ENCODE results near the gene GNAS.

GNAS gene

DNA sequence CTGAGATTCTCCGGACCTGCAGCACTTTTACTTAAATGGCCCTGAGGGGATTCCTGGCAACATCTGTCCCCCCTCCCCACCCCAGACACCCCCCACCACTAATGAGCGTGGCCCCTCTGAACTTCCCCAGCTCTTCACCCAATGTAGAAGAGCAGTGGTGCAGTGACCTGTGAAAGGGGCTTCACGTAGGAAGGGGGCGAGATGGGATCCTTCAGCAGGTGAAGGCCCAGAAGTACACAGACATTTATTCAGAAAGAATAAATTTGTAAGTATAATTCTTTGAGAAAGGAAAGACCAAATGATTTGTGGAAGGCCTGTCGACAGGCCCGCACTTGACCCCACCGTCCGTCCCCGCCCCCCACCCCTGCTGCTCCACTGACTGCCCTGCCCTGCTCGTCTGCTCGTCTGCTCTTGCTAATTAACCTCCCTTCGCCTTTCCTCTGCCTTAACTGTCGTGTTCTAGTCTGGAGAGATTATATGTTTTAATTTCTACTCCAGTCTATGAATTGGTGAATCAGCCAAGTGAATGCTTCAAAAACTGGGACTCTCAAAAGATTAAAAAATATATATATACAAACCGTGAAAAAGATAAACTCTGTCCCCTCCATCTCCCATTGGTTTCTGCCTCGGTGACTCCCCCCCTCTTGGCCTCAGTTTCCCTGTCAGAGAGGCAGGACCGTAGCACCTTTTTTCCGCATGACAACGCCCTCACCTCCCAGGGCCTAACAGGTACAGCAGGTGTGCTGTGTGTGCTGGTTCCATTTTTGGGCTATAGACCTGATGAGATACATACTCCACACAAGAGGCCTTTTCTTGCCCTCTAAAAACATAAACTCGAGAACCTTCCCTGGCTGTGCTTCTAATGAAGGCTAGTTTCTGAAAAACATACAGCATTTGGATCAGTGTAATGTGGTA, 49.2 kb downstream of the GNAS start:
- no peak for DNase-seq

DNA sequence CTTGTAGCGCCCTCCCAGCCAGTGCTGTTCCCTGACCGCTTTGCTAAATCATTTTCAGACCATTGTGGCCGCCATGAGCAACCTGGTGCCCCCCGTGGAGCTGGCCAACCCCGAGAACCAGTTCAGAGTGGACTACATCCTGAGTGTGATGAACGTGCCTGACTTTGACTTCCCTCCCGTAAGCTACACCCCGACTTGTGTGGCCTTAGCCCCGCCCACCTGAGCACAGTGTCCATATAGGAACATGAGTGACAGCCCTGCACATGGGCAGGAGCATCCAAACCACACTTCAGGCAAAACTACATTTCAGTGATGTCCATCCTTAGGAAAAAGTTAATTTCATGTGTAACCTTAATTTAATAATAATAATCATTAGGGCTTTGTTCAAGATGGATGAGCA, 51.1 kb downstream of the GNAS start:
- DNase-seq = no peak

DNA sequence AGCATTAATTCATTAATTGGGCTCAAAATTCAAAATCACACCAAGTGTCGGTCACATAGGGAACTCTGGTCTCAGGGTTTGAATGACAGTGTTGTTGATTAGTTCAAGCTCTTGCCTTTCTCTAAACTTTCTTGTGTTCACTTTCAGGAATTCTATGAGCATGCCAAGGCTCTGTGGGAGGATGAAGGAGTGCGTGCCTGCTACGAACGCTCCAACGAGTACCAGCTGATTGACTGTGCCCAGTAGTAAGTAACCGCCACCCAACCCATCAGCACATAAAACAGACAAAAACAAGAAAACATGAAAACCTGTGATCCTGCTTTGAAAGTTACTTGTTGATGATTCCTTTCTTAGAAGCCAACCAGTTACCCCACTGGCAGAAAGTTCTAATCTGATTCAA, 52.7 kb downstream of the GNAS start:
- no peak for DNase-seq

DNA sequence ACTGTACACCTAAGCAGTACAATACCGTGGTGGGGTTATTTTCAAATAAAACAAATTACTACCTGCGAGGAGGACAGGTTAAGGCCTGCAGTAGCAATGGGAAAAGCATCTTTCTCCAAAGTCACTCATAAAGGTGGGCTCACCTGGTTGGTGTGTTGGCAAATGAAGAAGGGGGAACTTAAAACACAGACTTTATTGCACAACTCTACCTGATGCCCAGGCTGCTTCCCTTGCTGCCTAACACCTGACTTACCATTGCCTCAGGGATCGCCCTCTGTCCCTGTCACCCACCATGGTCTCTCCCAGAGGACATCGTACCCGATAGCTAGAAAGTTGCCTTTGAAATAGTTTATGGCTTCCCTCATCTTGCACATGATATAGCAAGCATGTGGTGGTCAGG, 53.6 kb downstream of the GNAS start:
- no peak for DNase-seq

DNA sequence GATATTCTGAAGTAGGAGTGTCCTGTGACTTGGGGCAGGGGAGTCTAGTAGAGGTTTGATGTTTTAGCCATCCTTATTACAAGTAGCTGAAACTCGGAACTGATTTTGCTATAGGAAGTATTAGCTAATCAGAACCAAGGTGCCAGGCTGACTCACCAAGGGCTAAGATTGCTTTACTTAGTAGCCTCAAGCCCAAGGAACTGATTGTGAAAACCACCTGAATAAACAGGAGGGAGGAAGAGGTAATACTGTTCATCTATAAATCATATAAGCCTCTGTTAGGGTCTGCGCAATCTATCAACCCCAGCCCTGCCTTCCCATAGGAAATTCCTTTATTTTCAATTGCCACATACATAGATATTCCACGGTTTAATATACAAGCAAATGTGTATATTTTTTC, 54.4 kb downstream of the GNAS start:
- no peak for DNase-seq

DNA sequence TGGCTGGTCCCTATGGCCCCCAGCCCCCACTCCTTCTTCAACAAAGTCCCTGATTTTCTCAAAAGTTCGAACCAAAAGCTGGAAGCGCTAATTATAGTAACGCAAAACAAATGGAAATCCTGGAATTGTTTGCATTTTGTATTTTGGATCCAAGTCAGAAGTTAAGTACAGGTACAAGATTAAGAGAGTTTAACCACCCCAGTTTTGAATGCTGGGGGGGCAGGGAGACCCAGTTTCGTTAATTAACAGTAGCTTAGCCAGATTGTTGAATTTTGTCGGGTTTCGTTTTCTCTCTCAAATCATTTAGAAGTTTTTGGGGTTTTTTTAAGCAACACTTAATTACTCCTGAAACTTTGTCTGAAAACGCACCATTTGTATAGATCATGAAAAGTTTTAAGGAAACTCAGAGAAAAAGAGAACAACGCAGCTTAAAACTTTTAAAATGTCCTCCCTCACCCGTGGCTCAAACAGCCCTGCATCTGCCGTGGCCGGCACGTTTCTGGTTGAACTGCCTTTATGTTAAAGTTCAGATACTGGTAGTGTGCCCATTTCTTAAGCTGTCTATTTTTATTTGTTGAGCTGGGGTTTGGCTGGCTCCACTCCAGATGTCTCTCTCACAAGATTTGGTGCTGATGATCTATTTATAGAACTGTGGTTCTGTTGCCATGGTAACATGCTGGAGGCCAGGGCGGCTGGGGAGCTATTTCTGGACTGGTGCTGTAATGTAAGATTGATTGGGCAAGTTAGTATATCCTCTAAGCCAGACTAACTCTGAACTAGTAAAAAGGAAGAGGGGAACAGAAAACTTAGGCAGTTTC, 55.0 kb downstream of the GNAS start:
- peak; percentile 44 for DNase-seq

DNA sequence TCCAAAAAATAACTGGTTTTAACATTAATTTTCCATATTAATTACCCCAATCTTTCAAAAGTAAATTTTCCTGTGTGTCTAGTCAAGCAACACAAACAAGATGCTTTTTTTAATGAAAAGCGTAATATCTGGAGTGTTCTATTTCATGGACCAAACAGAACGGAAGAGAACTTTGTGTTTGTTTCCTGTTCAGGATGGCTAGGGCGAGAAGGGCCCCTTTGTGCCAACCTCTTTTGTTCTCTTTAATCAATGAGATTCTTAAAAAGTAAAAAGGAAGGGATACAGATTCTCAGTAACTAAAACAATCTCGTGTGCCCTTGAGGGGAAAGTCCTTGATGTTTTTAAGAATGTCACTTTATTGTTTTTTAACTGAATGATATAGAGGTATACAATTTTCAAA, 55.7 kb downstream of the GNAS start:
- DNase-seq = no peak

DNA sequence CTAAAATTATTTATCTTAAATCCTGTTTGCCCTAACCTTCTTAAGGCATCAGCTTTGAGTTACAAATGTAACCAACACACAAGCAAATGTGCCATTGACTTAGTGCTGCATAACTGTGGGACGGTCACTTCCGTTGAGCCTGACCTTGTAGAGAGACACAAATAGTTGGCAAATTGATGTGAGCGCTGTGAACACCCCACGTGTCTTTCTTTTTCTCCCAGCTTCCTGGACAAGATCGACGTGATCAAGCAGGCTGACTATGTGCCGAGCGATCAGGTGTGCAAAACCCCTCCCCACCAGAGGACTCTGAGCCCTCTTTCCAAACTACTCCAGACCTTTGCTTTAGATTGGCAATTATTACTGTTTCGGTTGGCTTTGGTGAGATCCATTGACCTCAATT, 56.4 kb downstream of the GNAS start:
- no peak for DNase-seq

DNA sequence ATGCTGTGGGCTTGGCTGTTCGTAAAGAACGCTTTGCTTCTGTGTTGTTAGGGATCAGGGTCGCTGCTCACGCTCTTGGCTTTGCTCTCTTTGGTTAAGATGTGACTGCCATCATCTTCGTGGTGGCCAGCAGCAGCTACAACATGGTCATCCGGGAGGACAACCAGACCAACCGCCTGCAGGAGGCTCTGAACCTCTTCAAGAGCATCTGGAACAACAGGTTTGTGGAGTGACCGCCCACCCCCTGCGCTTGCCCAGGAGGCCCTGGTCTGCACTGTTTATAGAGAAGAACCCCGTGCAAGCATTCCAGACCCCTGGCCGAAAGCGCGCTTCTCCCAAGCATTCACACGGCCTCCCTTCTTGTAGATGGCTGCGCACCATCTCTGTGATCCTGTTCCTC, 57.1 kb downstream of the GNAS start:
- DNase-seq = no peak

DNA sequence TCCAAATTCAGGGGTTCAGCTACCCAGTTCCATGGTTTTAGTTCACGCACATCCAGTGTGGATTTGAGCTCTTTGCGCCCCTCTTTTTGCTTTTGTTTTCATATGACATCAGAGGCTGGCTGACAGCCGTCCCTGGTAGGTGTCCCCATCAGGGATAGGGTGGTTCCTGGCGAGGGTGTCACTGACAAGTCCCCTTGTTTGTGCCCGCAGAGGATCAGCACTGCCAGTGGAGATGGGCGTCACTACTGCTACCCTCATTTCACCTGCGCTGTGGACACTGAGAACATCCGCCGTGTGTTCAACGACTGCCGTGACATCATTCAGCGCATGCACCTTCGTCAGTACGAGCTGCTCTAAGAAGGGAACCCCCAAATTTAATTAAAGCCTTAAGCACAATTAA, 58.0 kb downstream of the GNAS start:
- no peak for DNase-seq

DNA sequence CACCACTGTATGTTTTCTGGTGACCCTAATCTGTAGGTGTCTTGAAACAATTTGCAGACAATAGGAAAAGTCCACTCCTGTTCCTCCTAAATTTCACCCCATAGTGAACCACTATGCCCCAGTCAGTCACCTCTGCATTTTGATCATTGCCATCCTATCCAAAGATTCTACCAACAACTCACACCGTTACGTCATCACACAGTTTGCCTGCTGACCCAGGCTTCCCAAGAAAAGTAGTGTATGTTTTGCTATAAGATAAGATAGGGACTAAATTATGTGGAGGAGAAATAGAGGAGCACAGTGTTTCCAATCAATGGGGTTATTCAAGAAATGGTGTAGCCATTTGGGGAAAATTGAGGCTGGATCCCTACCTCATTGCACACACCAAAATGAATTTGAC, 58.8 kb downstream of the GNAS start:
- no peak for DNase-seq

DNA sequence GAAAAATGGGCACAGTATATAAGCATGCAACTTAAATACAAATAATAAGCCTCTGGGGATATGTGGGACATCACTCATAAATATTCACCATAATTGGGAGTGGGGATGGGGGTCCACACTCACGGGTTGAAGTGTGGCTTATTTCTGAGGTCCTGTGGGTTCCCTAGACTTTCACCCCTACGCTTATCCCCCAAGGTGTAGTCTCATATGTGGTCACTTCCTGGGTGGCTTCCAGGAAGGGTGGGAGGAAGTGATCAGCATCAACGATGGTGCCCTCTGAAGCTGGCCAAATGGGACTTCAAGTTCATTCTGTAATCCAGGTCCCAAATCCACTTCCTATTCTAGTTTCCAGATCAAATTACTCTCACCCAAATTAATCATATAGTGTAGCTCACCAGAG, 59.5 kb downstream of the GNAS start:
- DNase-seq = no peak

DNA sequence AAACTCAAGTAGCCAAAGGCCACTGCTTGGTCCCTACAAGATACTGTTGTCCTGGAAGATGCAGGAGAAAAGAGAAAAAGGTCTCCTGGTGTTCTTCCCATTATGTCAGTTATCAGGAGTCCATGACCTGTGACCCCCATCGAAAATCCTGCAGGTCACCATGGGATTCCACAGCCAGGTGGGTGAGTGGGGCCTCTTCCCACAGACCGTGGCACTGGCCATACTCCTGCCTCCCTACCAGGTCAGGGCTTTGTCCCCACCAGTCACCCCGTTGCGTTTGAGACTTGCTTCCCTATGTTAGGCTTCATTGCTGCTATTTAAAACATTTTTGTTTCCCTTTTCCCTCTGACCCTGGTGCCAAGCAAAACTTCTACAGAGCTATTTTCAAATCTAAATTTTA, 60.6 kb downstream of the GNAS start:
- DNase-seq = no peak

DNA sequence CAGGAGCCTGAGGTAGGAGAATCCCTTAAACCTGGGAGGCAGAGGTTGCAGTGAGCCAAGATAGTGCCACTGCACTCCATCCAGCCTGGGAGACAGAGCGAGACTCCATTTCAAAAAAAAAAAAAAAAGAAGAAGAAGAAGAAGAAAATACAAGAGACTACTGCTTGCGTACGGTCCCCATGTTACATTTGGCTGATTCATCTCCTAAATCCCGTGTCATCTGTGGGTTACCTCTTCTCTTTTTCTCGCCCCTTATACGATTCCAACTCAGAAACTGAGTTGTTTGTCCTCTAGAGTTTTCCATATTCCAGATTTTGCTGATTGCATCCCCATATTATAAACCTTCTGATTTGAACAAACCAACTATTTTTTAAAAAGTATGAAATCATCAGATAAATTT, 66.1 kb downstream of the GNAS start:
- DNase-seq = no peak

DNA sequence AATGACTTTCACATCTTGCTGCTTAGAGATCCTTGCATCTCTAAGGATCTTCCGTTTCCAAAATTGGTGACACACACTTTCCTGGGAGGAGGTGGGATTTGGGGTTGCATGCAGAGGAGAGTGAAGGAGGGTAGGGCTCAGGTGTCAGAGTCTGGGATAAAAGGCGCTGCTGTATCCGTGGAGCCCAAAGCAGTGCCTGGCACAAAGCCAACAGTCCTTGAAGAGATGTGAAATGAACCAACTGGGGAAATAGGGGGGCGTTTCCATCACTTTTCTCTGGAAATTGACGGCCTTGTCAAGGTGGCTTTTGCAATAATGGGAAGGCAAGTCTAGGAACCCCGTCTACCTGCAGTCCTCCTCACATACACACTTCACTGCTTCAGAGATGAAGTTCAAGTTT, 69.0 kb downstream of the GNAS start:
- no peak for DNase-seq

DNA sequence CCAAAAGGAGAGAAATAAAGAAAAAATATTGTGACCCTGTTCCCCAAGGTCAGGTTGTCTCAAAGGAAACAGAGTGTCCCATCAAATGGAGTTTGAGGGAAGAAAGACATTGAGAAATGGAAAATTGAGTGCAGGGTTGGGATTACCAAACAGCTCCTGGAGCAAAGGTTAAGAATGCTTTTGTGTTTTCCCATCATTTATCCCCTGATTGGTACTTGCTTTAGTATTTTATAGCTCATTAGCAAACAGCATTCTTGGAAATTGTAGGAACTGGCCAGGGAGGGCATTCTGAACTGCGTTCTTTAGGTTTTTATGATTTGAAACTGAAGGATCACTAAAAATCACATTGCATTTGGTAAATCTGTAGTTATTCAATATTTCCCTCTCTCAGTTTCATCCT, 69.5 kb downstream of the GNAS start:
- no peak for DNase-seq

DNA sequence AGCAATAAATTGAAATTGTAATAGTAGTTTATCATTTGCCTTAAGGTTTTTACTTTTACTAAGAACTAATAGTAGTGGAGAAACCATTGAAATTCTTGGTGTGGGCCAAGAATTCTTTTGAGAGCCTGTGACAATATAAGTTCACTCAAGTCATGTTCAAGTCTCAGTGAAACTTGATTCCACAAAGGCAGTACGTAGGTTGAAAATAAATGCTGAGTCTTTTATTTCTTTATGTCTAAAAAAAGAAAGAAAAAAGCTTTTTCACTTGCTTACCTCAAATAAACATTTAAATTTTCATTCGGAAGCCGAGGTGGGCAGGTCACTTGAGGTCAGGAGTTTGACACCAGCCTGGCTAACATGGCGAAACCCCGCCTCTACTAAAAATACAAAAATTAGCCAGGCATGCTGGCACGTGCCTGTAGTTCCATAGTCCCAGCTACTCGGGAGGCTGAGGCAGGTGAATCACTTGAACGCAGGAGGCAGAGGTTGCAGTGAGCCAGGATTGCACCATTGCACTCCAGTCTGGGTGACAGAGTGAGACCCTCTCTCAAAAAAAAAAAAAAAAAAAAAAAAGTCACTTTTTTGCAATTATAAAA, 70.7 kb downstream of the GNAS start:
- no peak for DNase-seq

DNA sequence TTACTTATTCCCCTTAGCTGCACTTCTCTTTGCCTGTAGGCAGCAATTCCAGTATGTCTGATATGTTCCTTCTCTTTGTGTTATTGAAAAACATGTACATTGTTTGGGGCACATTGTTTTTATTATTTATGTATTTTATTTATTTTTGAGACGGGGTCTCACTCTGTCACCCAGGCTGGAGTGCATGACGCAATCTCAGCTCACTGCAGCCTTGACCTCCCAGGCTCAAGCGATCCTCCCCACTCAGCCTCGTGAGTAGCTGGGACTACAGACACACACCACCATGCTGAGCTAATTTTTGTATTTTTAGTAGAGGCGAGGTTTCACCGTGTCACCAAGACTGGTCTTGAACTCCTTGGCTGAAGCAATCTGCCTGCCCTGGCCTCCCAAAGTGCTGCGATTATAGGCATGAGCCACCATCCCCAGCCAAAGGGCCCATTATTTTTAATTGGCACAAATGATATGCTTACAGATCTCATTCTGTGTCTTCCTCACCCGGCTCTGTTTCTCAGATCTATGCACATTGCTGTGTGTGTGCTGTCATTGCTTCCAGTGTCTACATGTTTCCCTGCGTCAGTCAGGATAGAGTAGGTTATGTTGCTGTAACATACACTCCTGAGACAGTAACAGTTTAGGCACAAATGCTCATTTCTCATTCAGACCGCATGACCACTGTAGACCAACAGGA, 74.4 kb downstream of the GNAS start:
- no peak for DNase-seq

DNA sequence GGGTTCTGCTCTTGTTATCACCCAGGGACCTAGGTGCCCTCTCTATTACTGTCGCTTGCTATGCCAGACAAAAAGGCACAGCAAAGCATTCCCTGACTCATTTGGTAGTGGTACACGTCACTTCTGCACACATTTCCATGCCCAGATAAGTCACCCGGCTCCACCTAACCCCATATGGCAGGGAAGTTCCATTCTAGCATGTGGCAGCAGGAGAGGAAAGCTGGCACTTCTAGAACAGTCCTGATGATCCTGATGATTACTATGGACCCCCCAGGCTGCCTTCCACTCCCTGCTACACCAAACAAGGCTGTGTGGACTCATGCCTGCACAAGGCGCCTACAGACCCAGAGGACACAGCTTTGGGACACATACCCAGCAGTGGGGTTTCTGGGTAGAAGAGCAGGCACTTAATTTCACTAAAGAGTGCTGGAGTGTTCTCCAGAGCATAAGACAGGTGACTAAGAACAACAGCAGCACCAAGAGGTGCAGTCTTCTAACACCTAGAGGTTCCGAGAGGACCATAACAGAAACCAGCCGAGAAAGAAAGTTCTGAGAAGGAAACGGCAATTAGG, 75.1 kb downstream of the GNAS start:
- no peak for DNase-seq

DNA sequence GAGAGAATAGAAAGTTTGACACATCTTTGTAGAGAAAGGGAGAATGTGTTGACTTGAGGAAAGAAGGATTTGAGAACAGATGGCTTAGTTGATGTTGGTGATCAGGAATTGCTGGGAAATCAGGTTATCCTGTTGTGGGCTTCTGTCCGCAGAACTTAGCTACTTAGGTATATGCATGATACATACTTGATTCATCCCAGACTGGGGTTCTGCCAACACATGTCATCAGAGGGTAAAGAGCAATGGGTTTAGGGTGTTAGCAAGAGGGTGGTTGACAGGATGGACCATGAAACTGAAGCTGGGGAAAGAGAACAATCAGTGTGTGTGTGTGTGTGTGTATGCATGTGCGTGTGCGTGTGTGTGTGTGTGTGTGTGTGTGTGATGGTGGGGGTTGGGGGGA, 78.0 kb downstream of the GNAS start:
- no peak for DNase-seq

DNA sequence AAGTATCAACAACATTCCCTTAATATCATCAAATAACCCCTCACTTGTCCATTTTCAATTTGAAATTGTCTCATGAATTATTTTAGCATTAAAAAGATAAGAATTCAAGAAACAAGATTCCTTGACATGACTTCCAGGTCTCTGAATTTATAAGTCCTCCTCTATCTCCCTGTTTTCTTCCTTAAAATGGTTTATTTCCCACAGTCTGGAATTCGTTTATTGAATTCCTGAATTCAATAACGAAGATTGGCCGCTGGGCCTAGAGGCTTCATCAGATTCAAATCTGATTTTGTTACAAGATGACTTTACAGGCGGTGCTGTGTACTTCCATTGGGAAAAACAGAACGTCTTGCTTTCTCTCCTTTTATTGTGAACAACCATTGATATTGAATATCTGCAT, 79.7 kb downstream of the GNAS start:
- no peak for DNase-seq

DNA sequence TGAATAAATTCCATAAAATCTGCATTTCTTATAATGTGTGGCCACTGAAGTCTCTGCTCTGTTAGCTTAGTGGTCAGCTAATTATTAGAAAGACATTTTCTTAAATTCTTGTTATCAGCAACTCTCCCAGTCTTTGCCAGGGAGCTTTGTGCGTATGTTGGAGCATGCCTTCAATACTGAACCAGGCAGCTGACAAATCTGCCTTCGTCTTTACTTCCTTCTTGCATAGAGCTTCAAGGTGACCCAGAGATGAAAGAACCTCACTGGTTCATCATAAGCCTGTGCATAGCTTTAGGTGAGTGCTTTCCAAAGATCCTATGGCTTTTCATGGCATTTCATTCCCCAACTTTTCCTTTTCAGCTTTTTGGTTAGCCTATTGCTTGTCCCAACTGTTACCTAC, 85.6 kb downstream of the GNAS start:
- no peak for DNase-seq

DNA sequence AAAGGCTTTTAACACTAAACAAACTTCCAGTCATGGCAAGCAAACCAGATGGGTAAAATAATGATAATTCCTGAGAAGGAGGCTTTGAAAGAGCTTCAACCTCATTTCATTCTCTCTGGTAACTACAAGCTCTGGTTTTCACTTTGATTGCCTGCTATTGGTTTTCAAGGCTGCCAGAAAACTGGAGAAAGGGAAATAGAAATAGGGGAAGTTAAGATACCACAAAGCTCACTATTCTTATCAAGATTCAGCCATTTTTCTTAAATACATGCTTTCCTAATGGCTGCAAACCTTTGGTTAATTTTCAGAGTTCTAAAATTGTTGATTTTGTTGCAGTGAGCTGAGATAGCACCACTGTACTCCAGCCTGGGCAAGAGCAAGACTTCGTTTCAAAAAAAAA, 86.0 kb downstream of the GNAS start:
- DNase-seq = no peak
